Activated CD4-positive, alpha-beta T cell treated with anti-CD3 and anti-CD28 coated beads, Interleukin-2, amount 50 U/mL, for 4 hours (primary cell): ENCODE measurements around the gene DBNL.

ENCODE experiments used
- DNase-seq, 2 experiments: peaks; one replicate each; pipeline ENCODE4 v3.0.0-alpha.2; 2020

The DBNL gene

GRCh38 chr7:44062903-44063295, 18.4 kb downstream of the DBNL start:
- no peak for DNase-seq

DNA sequence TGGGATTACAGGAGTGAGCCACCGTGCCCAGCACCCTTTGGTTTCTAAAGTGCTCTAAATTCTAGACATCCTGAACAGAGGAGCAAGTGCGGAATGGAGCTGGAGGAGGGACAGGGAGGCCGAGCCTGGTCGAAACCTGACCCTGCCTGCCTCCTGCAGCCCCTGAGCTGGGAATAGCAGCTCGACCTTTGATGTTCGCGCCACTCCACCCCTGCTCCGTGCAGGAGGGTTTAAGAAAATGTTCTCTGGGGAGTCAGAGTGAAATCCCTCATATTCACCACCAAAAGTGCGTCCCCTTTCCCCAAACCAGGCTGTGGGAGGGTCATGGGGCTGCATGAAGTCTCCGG, 19.0 kb downstream of the DBNL start:
- DNase-seq: no peak

DNA sequence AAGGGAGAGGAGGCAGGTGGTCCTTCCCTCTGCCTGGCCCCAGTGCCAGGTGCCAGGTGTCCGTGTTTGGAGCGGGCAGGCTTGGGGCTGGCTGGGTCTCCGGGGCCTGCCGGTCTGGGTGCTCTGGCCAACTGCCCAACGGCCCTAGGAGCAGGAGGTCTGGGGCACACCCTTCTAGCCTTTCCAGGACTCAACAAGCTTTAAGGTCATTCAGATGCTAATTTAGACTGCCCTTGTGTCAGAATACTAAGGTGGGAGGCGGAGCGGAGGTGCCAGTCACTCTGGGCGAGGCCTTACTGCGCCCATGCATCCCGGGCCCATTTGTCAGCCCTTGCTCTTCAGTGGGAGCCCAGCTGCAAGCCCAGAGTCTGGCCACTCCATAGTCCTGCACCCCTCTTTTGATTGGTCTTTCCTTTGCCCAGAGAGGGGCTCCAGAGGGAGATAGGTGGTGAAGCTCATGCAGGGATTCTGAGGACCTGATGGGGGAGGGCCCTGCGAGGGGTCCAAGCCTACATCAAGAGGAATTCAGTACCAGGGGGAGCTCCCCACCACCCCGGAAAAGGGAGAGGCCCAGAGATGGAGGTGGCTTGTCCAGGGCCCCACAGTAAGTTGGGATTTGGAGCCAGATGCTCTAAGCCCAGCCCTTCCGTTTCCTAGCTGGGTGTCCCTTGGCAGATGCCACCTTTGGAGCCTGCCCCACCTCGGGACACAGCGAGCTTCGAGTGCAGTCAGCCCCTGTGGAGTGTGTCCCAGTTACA, 19.6 kb downstream of the DBNL start:
- no peak for DNase-seq

DNA sequence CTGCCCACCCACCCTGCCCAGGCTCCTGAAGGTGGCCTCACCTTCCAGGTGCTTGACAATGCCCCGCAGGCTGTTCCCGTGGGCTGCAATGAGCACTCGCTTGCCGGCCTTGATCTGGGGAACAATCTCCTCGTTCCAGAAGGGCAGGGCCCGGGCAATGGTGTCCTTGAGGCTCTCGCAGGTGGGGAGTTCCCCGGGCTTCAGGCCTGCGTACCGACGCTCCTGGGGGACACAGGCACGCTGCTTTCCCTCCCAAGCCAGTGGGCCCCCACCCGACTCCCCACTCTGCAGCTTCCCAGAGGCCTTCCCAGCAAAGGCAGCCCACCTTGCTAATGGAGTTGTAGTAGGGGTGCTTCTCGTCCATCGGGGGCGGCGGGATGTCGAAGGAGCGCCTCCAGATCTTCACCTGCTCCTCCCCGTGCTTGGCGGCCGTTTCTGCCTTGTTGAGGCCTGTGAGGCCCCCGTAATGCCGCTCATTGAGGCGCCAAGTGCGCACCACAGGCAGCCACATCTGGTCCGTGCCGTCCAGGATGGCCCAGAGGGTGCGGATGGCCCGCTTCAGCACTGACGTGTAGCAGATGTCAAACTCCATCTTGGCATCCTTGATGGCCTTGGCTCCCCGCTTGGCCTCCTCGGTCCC, 20.4 kb downstream of the DBNL start:
- DNase-seq: no peak

DNA sequence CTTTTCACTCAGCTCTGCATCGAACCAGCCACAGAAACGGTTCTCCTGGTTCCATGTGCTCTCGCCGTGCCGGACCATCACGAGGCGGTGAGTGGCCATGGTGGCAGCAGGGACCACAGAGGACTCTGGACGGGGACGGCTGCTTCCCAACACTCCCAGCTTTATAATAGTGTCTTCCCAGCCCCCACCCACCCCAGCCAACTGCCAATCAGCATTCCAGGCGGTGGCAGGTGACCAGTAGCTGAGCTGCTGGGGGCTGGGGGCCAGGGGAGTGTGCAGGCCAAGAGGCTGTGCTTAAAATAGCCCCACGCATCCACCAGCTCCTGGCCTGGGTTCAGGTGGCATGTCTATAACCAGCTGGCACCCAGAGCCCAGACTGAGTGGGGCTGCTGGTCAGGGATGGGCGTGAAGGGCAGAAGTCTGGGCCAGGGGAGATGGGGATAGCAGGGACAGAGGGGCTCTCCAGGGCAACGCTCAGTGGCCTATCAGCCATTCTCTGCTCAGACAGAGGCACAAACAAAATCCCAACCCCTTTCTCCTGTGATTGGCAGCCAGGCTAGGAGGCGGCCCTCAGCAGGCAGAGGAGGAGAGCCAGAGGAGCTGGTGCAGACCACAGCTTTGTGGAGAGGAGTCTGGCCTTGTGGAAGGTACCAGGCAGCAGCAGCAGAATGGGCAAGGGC, 21.1 kb downstream of the DBNL start, which contains the start of gene PGAM2:
Gene PGAM2, minus strand, starts transcription at position 137 of the 680 bp plus-strand sequence. Its CDS starts 38 bp downstream, at position 99.
- no peak for DNase-seq

- no peak for DNase-seq
Measured at GRCh38 chr7:44066111-44066460, 21.6 kb downstream of the DBNL start.

- DNase-seq: no peak
Measured at GRCh38 chr7:44066494-44067063, 22.1 kb downstream of the DBNL start.

DNA sequence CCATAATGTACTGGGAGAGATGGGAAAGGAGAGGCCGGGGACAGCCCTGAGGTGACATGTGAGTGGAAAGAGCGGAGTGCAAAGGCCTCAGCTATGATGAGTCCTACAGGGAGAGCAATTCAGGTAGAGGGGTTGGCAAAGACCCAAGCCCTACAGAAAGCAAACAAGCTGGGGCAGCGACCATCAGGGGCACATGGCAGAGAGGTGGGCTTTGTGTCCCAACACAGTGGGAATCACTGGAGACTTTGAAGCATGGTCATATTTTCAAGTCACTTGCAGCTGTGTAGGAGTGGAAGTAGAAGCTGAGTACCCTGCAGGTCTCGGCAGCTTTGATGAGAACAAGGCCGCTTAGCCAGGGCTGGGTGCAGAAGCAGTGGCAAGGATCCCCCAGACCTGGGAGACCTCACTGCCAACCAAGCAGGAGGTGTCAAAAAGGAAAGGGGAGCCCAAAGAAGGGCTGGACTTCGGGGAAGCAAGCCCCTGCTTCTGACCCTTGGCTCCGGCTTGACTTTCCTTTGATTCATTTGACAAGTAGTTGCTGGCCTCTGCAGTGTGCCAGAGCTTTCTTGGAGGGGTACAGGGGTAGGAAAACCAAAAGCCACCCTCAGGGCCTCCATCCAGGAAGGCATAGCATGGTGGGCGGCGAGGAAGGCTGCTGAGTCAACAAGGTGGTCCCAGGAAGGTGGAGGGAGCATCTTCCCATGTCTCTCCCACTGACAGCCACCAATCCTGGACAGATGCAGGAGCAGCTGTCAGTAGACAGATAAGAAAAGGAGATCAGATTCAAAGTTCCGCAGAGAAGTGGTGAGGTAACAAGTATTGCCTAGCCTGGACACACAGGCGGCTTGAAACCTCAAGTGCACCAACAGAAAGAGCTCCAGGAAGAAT, 22.8 kb downstream of the DBNL start:
- no peak for DNase-seq

DNA sequence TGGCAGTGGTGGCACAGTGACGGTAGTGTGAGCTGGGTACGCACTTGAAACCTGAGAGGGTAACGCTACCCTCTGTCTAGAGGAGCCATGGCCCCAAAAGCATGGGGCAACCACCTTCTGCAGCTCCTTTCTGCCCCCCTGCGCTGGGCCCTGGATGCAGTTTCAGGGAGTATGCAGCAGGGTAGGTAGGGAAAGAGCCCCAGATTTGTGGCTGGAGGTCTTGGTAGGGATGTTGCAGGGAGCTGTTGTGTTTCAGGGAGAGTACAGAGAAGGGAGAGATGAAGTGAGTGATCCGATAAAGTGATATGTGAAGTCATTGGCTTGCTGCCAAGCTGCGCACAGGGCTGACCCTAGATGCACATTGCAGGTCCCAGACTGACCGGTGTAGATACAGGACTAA, 23.6 kb downstream of the DBNL start:
- DNase-seq: no peak

DNA sequence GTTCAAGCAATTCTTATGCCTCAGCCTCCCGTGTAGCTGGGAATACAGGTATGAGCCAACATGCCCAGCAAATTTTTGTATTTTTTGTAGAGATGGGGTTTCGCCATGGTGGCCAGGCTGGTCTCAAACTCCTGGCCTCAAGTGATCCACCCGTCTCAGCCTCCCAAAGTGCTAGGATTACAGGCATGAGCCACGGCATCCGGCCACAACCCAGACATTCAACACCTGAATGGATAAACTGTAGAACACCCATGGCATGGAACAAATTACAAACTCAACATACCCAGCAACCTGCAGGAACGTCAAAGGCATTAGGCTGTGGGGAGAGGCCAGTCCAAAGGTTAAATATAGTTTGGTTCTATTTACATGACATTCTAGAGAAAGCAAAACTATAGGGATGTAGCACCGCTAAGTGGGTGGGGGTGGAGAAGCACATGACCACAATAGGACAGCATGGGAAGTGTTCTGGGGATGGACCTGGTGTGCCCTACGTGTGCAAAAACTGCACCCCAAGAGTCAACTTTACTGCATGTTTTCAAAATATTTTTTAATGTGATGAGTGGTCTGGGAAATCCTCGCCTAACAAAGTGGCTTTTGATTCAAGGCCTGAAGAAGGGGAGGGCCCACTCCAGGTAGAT, 27.3 kb downstream of the DBNL start:
- no peak for DNase-seq

GRCh38 chr7:44072364-44073231, 28.1 kb downstream of the DBNL start:
- DNase-seq: peak in 1 of 2 experiments; percentile 34

DNA sequence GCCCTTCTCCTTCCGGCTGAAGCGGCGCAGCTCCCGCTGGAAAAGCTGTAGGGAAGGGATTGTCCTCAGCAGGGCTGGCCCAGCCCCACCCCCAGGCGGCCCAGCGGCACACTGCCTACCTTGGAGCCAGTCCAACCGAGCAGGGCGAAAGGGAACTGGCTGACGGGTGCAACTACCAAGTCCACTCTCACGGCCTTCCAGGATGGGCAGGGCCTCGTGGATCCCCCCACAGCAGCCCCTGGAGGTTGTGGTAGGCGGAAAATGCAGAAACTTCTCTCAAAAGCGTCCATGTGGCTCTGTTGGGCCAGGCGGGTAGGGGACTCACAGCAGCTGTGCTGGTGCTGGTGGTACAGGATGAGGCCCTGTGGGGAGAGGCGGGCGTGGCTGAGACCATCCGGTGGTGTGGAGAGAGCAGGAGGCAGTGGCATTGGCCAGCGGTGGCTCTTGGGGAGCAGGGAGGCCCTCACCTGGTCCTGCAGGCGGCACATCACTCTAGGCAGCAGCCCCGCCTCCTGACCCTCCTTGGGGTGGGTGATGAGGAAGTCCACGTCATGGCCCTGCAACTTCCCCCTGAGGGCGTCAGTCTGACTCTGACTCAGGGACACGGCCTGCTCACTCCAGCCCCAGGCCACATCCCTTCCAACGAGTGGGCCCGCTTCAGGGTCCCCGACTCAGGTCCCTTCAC, 29.3 kb downstream of the DBNL start:
- no peak for DNase-seq

DNA sequence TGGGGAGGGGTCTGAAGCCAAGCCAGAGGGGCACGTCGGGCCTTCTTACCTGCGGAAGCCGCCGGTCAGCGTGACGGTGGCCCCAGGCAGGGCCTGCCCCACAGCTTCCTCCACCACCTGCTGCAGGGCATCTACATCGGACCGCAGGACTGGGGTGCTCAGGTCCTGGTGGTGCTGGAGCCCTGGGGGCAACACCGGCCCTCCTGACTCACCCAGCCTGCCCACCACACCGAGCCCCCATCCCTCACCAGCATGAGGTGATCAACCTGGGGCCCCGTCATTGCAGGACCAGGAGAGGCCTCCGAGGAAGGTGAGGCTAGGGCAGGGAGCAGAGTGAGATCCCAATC, 29.8 kb downstream of the DBNL start:
- no peak for DNase-seq

GRCh38 chr7:44075296-44076075, 31.0 kb downstream of the DBNL start:
- DNase-seq: no peak

GRCh38 chr7:44076101-44076895, 31.8 kb downstream of the DBNL start:
- no peak for DNase-seq

DNA sequence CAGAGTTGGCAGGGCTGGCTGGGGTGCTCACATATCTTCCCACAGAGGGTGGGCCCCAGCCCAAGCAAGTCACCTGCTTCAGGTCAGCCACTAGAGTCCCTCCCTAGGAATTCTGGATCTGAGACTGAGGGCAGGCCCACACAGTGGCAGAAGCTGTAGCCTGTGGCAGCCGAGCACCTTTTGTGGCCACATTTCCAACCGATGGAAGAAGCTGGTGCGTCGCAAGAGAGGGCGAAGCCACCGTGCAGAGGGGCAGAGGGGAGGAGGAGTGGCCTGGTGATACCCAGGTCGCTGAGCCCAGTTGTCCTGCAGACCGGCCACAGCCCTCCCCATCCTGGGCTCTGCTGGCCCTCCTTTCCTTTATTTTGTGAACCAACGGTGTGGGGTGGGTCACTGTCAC, 32.6 kb downstream of the DBNL start:
- no peak for DNase-seq

DNA sequence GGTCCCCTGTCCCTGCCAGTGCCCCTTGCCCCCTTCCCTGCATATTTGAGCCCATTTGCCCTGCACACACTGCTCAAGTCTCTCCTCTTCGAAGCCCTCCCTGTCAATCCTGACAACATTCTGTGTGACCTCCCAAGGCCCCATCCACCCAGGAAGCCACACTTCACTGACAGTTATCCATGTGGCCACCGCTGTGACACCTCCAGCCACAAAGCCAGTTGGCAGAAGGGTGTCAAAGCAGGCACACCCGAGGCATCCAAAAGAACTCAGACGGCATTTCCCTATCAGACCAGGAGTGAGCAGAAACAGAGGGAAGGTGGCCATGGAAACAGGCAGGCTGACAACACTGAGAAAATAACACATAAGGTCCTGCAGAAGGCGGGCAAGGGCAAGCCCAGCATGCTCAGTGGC, 33.2 kb downstream of the DBNL start:
- no peak for DNase-seq

DNA sequence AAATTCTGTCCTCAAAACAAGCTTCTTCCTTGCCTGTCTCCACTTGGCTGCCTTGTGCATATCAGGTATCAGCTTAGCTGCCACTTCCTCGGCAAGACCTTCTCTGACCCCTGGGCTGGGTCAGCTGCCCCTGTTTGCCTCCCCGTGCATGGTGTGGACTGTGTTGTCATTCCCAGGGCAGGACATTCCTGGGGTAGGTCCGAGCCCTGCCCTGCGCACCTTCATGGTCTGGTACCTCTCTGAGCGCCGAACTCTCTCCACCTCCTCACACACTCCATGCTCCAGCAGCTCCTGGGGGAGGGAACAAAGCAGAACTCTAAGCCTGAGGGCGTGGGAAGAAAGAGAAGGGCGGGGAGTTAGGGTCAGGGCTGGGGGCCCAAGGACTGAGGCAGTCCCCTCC, 34.0 kb downstream of the DBNL start:
- no peak for DNase-seq
